Coronary artery (tissue), 2 donors: ENCODE measurements around the gene RTL5.
A peak's percentile ranks its signal among the peaks of the same experiment; 100 is the strongest.

Source experiments
- DNase-seq: peaks from one replicate; pipeline ENCODE4 v3.0.0-alpha.2; 2017; ENCODE audit warnings: low spot score
- H3K27ac ChIP-seq, 2 donors: fragments of 200-600 bp; sonication (generic); one replicate each; pipeline ENCODE4 v1.5.1; 2016 to 2019
- H3K4me3 ChIP-seq: fragments of 200-600 bp; sonication (generic); 2 replicates; pipeline ENCODE4 v1.5.1; 2016; ENCODE audit warnings: mild to moderate bottlenecking, moderate library complexity
- CTCF ChIP-seq: fragments of 200-600 bp; sonication (generic); IDR thresholded peaks from one replicate; pipeline ENCODE4 v1.5.1; 2019; ENCODE audit warnings: antibody characterized with exemption

The RTL5 gene

GRCh38 chrX:72141372-72142004 is 9.8 kb upstream of the RTL5 start:
- Histone ChIP-seq H3K4me3 (no peak overlapping the region), H3K27ac (no peak overlapping the region)
- no peak for DNase-seq
- no peak for TF ChIP-seq CTCF

GRCh38 chrX:72139538-72139937 is 7.8 kb upstream of the RTL5 start:
- H3K27ac ChIP-seq: no peak overlapping the region

GRCh38 chrX:72137846-72138495 is 6.3 kb upstream of the RTL5 start:
- Histone ChIP-seq H3K27ac (no peak overlapping the region), H3K4me3 (no peak overlapping the region)
- no peak for DNase-seq
- TF ChIP-seq CTCF: no peak

More at GRCh38 chrX:72139538-72139937, 7.8 kb upstream of the RTL5 start:
- TF ChIP-seq CTCF: no peak
- no peak for DNase-seq
- no peak overlapping the region for H3K4me3 ChIP-seq

GRCh38 chrX:72133851-72134546 is 2.3 kb upstream of the RTL5 start:
- no peak for TF ChIP-seq CTCF
- no peak for DNase-seq
- Histone ChIP-seq H3K27ac (no peak overlapping the region), H3K4me3 (no peak overlapping the region)

- Histone ChIP-seq H3K27ac (peak overlapping the region; percentile 41 to 87), H3K4me3 (peak overlapping the region; percentile 70)
- DNase-seq: no peak
- no peak for TF ChIP-seq CTCF
Observed at GRCh38 chrX:72132456-72132855, 741 bp upstream of the RTL5 start.

- Histone ChIP-seq H3K27ac (peak overlapping the region; percentile 68 to 87), H3K4me3 (peak overlapping the region; percentile 70)
- DNase-seq: no peak
- TF ChIP-seq CTCF: no peak
Observed at GRCh38 chrX:72130762-72131250, 909 bp downstream of the RTL5 start.
